ENCODE measurements around the gene FBXO5. TPM values are rescaled to one million over a fixed set of nuclear protein-coding genes. Genes with fewer than 3 reads are reported as not detected.

FBXO5 gene
- total and polyA plus RNA-seq, 2 experiments from 2014 or later = 11.2 to 15.5 TPM

DNA sequence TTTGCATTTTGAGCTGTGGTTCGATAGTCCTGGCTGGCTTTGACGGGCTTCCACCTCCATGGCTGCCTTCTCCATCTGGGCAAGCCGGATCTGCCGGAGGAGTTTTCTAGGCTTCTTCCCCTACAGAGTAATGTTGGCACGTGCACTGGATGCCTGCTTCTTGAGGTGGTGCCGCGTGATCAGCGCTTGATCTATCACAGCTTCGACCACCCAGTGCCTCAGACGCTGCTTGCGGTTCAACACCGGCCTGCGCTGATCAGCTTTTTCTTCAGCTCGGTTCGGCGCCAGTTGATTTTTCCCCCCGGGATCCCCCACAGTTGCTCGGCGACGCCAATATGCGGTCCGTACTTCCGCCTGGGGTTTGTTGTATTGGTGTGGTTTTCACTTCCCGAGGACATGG, 23.5 kb downstream of the FBXO5 start:
- in situ Hi-C loops (cut with MboI) = no loop called here
- Histone ChIP-seq H3K27ac (no peak overlapping the region), H2AFZ (no peak overlapping the region), H3K4me3 (no peak overlapping the region), H3K4me1 (ENCODE audit: insufficient read depth) (no peaks in the 10 kb centered on the region), H3K36me3 (ENCODE audit: low read depth) (no peaks in the 10 kb centered on the region), H3F3A (ENCODE audit: insufficient read depth) (no peaks in the 10 kb centered on the region), H3K27me3 (replicated peaks; ENCODE audit: insufficient read depth) (no peaks in the 10 kb centered on the region), H3K9ac (no peak overlapping the region), H3K79me2 (ENCODE audit: insufficient read depth) (no peaks in the 10 kb centered on the region), H3K4me2 (ENCODE audit: unreplicated experiment) (no peak overlapping the region), H3K9me3 (ENCODE audit: low read depth) (no peaks in the 10 kb centered on the region), H3K9me2 (ENCODE audit: insufficient read depth) (no peaks in the 10 kb centered on the region), H4K20me1 (ENCODE audit: insufficient read depth) (no peaks in the 10 kb centered on the region)
- no peak for TF ChIP-seq EZH2 (IDR thresholded peaks at IDR 0.05; ENCODE audit: insufficient read depth, poor library complexity, severe bottlenecking)
- TF ChIP-seq EZH2phosphoT487 (IDR thresholded peaks at IDR 0.05; ENCODE audit: insufficient read depth, low read depth) = no peak
- 86 to 92% methylated on average over 24 of the region's 24 CpGs for WGBS, 2 experiments (ENCODE audit: low coverage in 1 of 2, low lambda C conversion rate in 2 of 2, missing lambda C conversion rate in 2 of 2)
- no peak for DNase-seq

DNA sequence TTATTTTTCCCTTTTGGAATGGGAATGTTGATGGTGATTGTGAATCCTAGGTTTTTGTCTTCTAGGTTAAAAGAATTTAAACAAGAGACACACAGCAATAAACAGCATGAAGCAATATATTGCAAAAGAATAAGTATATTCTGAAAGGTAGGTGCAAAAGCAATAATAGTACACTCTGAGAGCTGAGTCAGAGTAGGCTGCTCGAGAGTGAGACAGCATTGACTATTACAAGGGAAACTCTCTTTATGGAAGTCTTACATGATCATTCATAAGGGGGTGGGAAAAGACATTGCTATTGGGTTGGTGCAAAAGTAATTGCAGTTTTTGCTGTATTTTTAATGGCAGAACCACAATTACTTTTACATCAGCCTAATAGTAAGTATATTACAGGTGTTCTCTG, 25.0 kb downstream of the FBXO5 start:
- H3K4me1 ChIP-seq (ENCODE audit: insufficient read depth) = peaks cover 3% of the 10 kb centered on the region
- no peaks in the 10 kb centered on the region for H3K79me2 ChIP-seq (ENCODE audit: insufficient read depth)
- H3K9me3 ChIP-seq (ENCODE audit: low read depth) = no peaks in the 10 kb centered on the region
- no peak overlapping the region for H3K9ac ChIP-seq
- no peak overlapping the region for H3K4me2 ChIP-seq (ENCODE audit: unreplicated experiment)
- no peak overlapping the region for H3K27ac ChIP-seq
- no peaks in the 10 kb centered on the region for H3F3A ChIP-seq (ENCODE audit: insufficient read depth)
- H3K9me2 ChIP-seq (ENCODE audit: insufficient read depth) = no peaks in the 10 kb centered on the region
- DNase-seq = peak; percentile 32
- no peak overlapping the region for H2AFZ ChIP-seq
- no peak overlapping the region for H3K4me3 ChIP-seq
- no peaks in the 10 kb centered on the region for H3K36me3 ChIP-seq (ENCODE audit: low read depth)
- 38 to 47% methylated on average over 1 of the region's 1 CpG for WGBS, 2 experiments (ENCODE audit: low coverage in 1 of 2, low lambda C conversion rate in 2 of 2, missing lambda C conversion rate in 2 of 2)
- no peaks in the 10 kb centered on the region for H4K20me1 ChIP-seq (ENCODE audit: insufficient read depth)
- no peaks in the 10 kb centered on the region for H3K27me3 ChIP-seq (replicated peaks; ENCODE audit: insufficient read depth)
- no peak for TF ChIP-seq EZH2phosphoT487 (IDR thresholded peaks at IDR 0.05; ENCODE audit: insufficient read depth, low read depth)
- TF ChIP-seq EZH2 (IDR thresholded peaks at IDR 0.05; ENCODE audit: insufficient read depth, poor library complexity, severe bottlenecking) = no peak
- in situ Hi-C loops (cut with MboI) = no loop called here

DNA sequence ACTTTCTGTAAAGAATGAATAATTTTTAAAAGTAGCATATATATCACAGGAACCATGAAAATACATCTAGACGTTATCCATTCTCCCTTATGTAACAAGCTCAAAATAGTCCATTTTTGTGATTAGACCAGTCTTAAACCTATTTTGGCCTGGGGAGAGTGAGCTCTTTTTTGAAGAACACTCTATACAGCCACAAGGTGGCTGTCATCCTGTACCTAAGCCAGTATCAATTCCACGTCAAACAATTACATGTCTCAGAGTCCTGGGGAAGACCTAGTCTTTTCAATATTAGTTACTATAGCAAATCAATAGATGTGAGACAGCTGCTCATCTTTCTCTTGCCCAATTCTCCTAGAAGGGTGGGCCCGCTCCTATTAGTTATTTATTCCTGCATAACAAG, 28.4 kb downstream of the FBXO5 start:
- in situ Hi-C loops (cut with MboI) = no loop called here
- TF ChIP-seq EZH2phosphoT487 (IDR thresholded peaks at IDR 0.05; ENCODE audit: insufficient read depth, low read depth) (no peak), EZH2 (IDR thresholded peaks at IDR 0.05; ENCODE audit: insufficient read depth, poor library complexity, severe bottlenecking) (no peak)

DNA sequence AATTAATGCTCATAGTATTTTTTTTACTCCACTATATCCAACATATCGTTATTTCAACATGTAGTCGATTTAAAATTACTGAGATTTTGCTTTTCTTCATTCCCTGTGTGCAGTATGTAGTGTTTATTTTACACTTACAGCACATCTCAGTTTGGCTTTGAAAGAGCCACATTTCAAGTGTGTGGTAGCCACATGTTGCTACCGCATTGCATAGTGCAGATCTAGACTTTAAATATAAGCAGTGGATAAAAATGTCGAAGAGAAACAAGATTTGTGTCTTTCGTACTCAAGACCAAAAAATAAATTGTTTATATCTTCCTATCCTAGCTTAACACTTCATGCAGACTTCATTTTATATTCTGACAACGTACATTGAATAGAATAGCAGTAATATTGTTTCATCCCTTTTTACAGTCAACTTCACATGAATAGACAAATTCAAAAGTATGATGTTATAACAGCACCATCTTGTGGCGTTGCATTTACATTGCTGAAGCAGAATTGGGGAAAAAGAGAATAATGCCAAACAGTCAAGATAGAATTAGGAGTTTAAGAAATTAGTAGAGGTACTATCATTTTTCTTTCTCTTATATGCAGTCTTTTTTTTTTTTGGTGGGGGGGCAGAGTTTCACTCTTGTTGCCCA, 29.9 kb downstream of the FBXO5 start:
- Histone ChIP-seq H3K36me3 (ENCODE audit: low read depth) (no peaks in the 10 kb centered on the region), H2AFZ (peak overlapping the region; percentile 57; the same call in 1 of the 2 replicates), H4K20me1 (ENCODE audit: insufficient read depth) (no peaks in the 10 kb centered on the region), H3K27me3 (replicated peaks; ENCODE audit: insufficient read depth) (no peaks in the 10 kb centered on the region), H3K9me3 (ENCODE audit: low read depth) (no peaks in the 10 kb centered on the region), H3F3A (ENCODE audit: insufficient read depth) (peaks cover 7% of the 10 kb centered on the region; the same call in 1 of the 2 replicates), H3K4me1 (ENCODE audit: insufficient read depth) (peaks cover 14% of the 10 kb centered on the region), H3K79me2 (ENCODE audit: insufficient read depth) (no peaks in the 10 kb centered on the region), H3K27ac (no peak overlapping the region), H3K9ac (no peak overlapping the region), H3K4me3 (peak overlapping the region; percentile 51), H3K4me2 (ENCODE audit: unreplicated experiment) (peak overlapping the region; percentile 79), H3K9me2 (ENCODE audit: insufficient read depth) (no peaks in the 10 kb centered on the region)
- DNase-seq = peak; percentile 74
- WGBS, 2 experiments (ENCODE audit: low coverage in 1 of 2, low lambda C conversion rate in 2 of 2, missing lambda C conversion rate in 2 of 2) = 4 to 6% methylated on average over 7 of the region's 7 CpGs
- TF ChIP-seq EZH2phosphoT487 (IDR thresholded peaks at IDR 0.05; ENCODE audit: insufficient read depth, low read depth) (no peak), EZH2 (IDR thresholded peaks at IDR 0.05; ENCODE audit: insufficient read depth, poor library complexity, severe bottlenecking) (no peak)
- in situ Hi-C loops (cut with MboI) = no loop called here

More for the DNA sequence above, 28.4 kb downstream of the FBXO5 start:
- no peak overlapping the region for H3K9ac ChIP-seq
- DNase-seq = no peak
- H3K79me2 ChIP-seq (ENCODE audit: insufficient read depth) = no peaks in the 10 kb centered on the region
- no peaks in the 10 kb centered on the region for H4K20me1 ChIP-seq (ENCODE audit: insufficient read depth)
- H3K4me1 ChIP-seq (ENCODE audit: insufficient read depth) = peaks cover 14% of the 10 kb centered on the region
- H3K27ac ChIP-seq = no peak overlapping the region
- no peaks in the 10 kb centered on the region for H3K9me2 ChIP-seq (ENCODE audit: insufficient read depth)
- no peak overlapping the region for H2AFZ ChIP-seq
- peaks cover 7% of the 10 kb centered on the region; the same call in 1 of the 2 replicates for H3F3A ChIP-seq (ENCODE audit: insufficient read depth)
- H3K36me3 ChIP-seq (ENCODE audit: low read depth) = no peaks in the 10 kb centered on the region
- no peaks in the 10 kb centered on the region for H3K27me3 ChIP-seq (replicated peaks; ENCODE audit: insufficient read depth)
- no peak overlapping the region for H3K4me3 ChIP-seq
- no peak overlapping the region for H3K4me2 ChIP-seq (ENCODE audit: unreplicated experiment)
- no peaks in the 10 kb centered on the region for H3K9me3 ChIP-seq (ENCODE audit: low read depth)
- 64% methylated on average over 3 of the region's 3 CpGs for WGBS, 2 experiments (ENCODE audit: low coverage in 1 of 2, low lambda C conversion rate in 2 of 2, missing lambda C conversion rate in 2 of 2)

Data from GM23248 (cell line).